ENCODE data around the gene CDH13. TPM values are rescaled to one million over a fixed set of nuclear protein-coding genes. Genes with fewer than 3 reads are reported as not detected.
A peak's percentile ranks its signal among the peaks of the same experiment; 100 is the strongest.

Gene CDH13
- total and polyA plus RNA-seq, 9 of the 15 experiments (the other 6 are each of a cell fraction or from before 2014, with no cell fraction given), result 0.03 TPM; not detected in 8

DNA sequence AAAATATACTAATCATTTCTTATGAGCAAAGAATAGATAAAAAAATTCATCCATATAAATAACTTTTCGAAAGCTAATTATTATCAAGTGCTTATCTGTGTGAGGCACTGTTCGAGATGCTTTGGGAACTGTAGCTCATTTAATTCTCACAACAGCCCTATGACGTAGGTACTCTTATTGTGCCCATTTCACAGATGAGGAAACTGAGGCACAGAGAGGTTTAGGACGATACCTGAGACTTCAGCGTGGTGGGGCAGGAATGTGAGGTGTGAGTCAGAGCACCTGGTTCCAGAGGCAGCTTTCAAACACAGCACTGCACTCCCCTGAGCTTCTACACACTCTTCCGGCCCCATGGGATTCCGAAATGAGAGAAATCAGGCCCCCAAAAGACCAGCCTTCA is 995.2 kb downstream of the CDH13 start (continued):
- TF ChIP-seq ZNF707 (CRISPR knock-in tag; conservative IDR thresholded peaks at IDR 0.05) (no peak), SPI1 (IDR thresholded peaks at IDR 0.05; ENCODE audit: borderline replicate concordance, low read depth, low read length) (no peak), CBX3 (IDR thresholded peaks at IDR 0.05; ENCODE audit: borderline replicate concordance in 1 of 2, low read length in 2 of 2) (no peak), BCOR (IDR thresholded peaks at IDR 0.05) (peak; percentile 39; the same call in 1 of the 2 replicates), PCBP2 (IDR thresholded peaks at IDR 0.05; ENCODE audit: low read depth, low read length, poor library complexity, severe bottlenecking) (no peak)
- TF ChIP-seq, protein P1, sequence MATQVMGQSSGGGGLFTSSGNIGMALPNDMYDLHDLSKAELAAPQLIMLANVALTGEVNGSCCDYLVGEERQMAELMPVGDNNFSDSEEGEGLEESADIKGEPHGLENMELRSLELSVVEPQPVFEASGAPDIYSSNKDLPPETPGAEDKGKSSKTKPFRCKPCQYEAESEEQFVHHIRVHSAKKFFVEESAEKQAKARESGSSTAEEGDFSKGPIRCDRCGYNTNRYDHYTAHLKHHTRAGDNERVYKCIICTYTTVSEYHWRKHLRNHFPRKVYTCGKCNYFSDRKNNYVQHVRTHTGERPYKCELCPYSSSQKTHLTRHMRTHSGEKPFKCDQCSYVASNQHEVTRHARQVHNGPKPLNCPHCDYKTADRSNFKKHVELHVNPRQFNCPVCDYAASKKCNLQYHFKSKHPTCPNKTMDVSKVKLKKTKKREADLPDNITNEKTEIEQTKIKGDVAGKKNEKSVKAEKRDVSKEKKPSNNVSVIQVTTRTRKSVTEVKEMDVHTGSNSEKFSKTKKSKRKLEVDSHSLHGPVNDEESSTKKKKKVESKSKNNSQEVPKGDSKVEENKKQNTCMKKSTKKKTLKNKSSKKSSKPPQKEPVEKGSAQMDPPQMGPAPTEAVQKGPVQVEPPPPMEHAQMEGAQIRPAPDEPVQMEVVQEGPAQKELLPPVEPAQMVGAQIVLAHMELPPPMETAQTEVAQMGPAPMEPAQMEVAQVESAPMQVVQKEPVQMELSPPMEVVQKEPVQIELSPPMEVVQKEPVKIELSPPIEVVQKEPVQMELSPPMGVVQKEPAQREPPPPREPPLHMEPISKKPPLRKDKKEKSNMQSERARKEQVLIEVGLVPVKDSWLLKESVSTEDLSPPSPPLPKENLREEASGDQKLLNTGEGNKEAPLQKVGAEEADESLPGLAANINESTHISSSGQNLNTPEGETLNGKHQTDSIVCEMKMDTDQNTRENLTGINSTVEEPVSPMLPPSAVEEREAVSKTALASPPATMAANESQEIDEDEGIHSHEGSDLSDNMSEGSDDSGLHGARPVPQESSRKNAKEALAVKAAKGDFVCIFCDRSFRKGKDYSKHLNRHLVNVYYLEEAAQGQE (IDR thresholded peaks at IDR 0.05; ENCODE audit: borderline replicate concordance), result no peak
- TF ChIP-seq, protein P1 (CRISPR knock-in tag; IDR thresholded peaks at IDR 0.05; ENCODE audit: low read depth), result no peak

All from K562 (cell line).